Measurements from ENCODE around the gene TXNRD1.

TXNRD1 gene

GRCh38 chr12:104313568-104314241, 98.1 kb downstream of the TXNRD1 start:
- H3K36me3 ChIP-seq = peaks cover 95 to 100% (median 99%) of the 10 kb centered on the region in 11 experiments
- no peak overlapping the region for H3K9ac ChIP-seq
- no peak overlapping the region for H3K27ac ChIP-seq

GRCh38 chr12:104314242-104314614, 98.6 kb downstream of the TXNRD1 start:
- peak overlapping the region in 1 of 11 experiments; percentile 42; a peak in 2 of 22 replicates for H3K4me2 ChIP-seq
- H3K27me3 ChIP-seq = no peaks in the 10 kb centered on the region
- no peak overlapping the region for H3K4me3 ChIP-seq
- no peaks in the 10 kb centered on the region for H3K9me3 ChIP-seq (replicated peaks in 1 of 11)
- no peak for TF ChIP-seq Cebpa-rat (IDR thresholded peaks at IDR 0.05)
- peaks cover 11 to 100% (median 58%) of the 10 kb centered on the region in 11 experiments; a peak in 20 of 22 replicates for H4K20me1 ChIP-seq
- peaks cover 0 to 8% (median 0%) of the 10 kb centered on the region in 10 experiments; a peak in 6 of 20 replicates for H3K4me1 ChIP-seq
- H3K36me3 ChIP-seq = peaks cover 97 to 100% (median 99%) of the 10 kb centered on the region in 11 experiments
- no peak overlapping the region for H3K27ac ChIP-seq
- H3K9ac ChIP-seq = no peak overlapping the region

More at GRCh38 chr12:104313568-104314241, 98.1 kb downstream of the TXNRD1 start:
- no peaks in the 10 kb centered on the region for H3K27me3 ChIP-seq
- H4K20me1 ChIP-seq = peaks cover 17 to 100% (median 64%) of the 10 kb centered on the region in 11 experiments; a peak in 20 of 22 replicates
- TF ChIP-seq Cebpa-rat (IDR thresholded peaks at IDR 0.05) = no peak
- no peaks in the 10 kb centered on the region for H3K9me3 ChIP-seq (replicated peaks in 1 of 11)
- H3K4me1 ChIP-seq = peaks cover 0 to 8% (median 0%) of the 10 kb centered on the region in 10 experiments; a peak in 6 of 20 replicates
- no peak overlapping the region for H3K4me3 ChIP-seq
- H3K4me2 ChIP-seq = peak overlapping the region in 1 of 11 experiments; percentile 42; a peak in 2 of 22 replicates

GRCh38 chr12:104315326-104316224, 100.0 kb downstream of the TXNRD1 start:
- Histone ChIP-seq H3K27ac (no peak overlapping the region), H3K4me2 (no peak overlapping the region), H3K36me3 (peaks cover 99 to 100% (median 100%) of the 10 kb centered on the region in 11 experiments)

GRCh38 chr12:104316936-104317335, 101.4 kb downstream of the TXNRD1 start:
- H3K9ac ChIP-seq = no peak overlapping the region
- H4K20me1 ChIP-seq = peaks cover 0 to 98% (median 43%) of the 10 kb centered on the region in 11 experiments; a peak in 17 of 22 replicates
- H3K4me2 ChIP-seq = no peak overlapping the region
- no peaks in the 10 kb centered on the region for H3K27me3 ChIP-seq
- peaks cover 100% of the 10 kb centered on the region in 11 experiments for H3K36me3 ChIP-seq
- no peak overlapping the region for H3K4me3 ChIP-seq
- peaks cover 0 to 8% (median 0%) of the 10 kb centered on the region in 10 experiments; a peak in 6 of 20 replicates for H3K4me1 ChIP-seq
- TF ChIP-seq Cebpa-rat (IDR thresholded peaks at IDR 0.05) = no peak
- no peaks in the 10 kb centered on the region; a peak in 1 of 22 replicates for H3K9me3 ChIP-seq (replicated peaks in 1 of 11)
- H3K27ac ChIP-seq = no peak overlapping the region

More at GRCh38 chr12:104315326-104316224, 100.0 kb downstream of the TXNRD1 start:
- Histone ChIP-seq H4K20me1 (peaks cover 0 to 100% (median 52%) of the 10 kb centered on the region in 11 experiments; a peak in 18 of 22 replicates), H3K4me3 (no peak overlapping the region), H3K4me1 (peaks cover 0 to 8% (median 0%) of the 10 kb centered on the region in 10 experiments; a peak in 6 of 20 replicates), H3K9me3 (replicated peaks in 1 of 11) (no peaks in the 10 kb centered on the region), H3K27me3 (no peaks in the 10 kb centered on the region), H3K9ac (no peak overlapping the region)
- TF ChIP-seq Cebpa-rat (IDR thresholded peaks at IDR 0.05) = no peak

- Histone ChIP-seq H3K36me3 (peaks cover 99 to 100% (median 100%) of the 10 kb centered on the region in 11 experiments), H4K20me1 (peaks cover 0 to 95% (median 36%) of the 10 kb centered on the region in 11 experiments; a peak in 17 of 22 replicates)
- TF ChIP-seq Cebpa-rat (IDR thresholded peaks at IDR 0.05) = no peak
Measured at GRCh38 chr12:104317538-104318210, 102.1 kb downstream of the TXNRD1 start.

GRCh38 chr12:104319028-104319427, 103.4 kb downstream of the TXNRD1 start:
- no peak overlapping the region for H3K27ac ChIP-seq
- TF ChIP-seq Cebpa-rat (IDR thresholded peaks at IDR 0.05) = no peak
- peaks cover 89 to 92% (median 91%) of the 10 kb centered on the region in 11 experiments for H3K36me3 ChIP-seq
- H3K4me3 ChIP-seq = no peak overlapping the region
- H3K9ac ChIP-seq = no peak overlapping the region
- H3K4me2 ChIP-seq = no peak overlapping the region
- H4K20me1 ChIP-seq = peaks cover 0 to 81% (median 36%) of the 10 kb centered on the region in 11 experiments; a peak in 17 of 22 replicates
- peaks cover 0 to 3% (median 0%) of the 10 kb centered on the region in 11 experiments; a peak in 2 of 22 replicates for H3K9me3 ChIP-seq (replicated peaks in 1 of 11)
- H3K27me3 ChIP-seq = no peaks in the 10 kb centered on the region
- H3K4me1 ChIP-seq = peaks cover 0 to 4% (median 0%) of the 10 kb centered on the region in 10 experiments; a peak in 6 of 20 replicates

More at GRCh38 chr12:104317538-104318210, 102.1 kb downstream of the TXNRD1 start:
- H3K4me2 ChIP-seq = no peak overlapping the region
- no peak overlapping the region for H3K27ac ChIP-seq
- H3K9ac ChIP-seq = no peak overlapping the region
- H3K9me3 ChIP-seq (replicated peaks in 1 of 11) = peaks cover 0 to 3% (median 0%) of the 10 kb centered on the region in 11 experiments; a peak in 2 of 22 replicates
- H3K27me3 ChIP-seq = no peaks in the 10 kb centered on the region
- peaks cover 0 to 8% (median 0%) of the 10 kb centered on the region in 10 experiments; a peak in 6 of 20 replicates for H3K4me1 ChIP-seq
- no peak overlapping the region for H3K4me3 ChIP-seq

- Histone ChIP-seq H3K4me3 (no peak overlapping the region), H3K27me3 (no peaks in the 10 kb centered on the region), H4K20me1 (peaks cover 0 to 79% (median 28%) of the 10 kb centered on the region in 11 experiments; a peak in 15 of 22 replicates), H3K27ac (no peak overlapping the region), H3K9me3 (replicated peaks in 1 of 11) (peaks cover 0 to 3% (median 0%) of the 10 kb centered on the region in 11 experiments; a peak in 2 of 22 replicates), H3K4me2 (no peak overlapping the region), H3K4me1 (no peaks in the 10 kb centered on the region), H3K9ac (no peak overlapping the region), H3K36me3 (peaks cover 89 to 92% (median 91%) of the 10 kb centered on the region in 11 experiments)
- TF ChIP-seq Cebpa-rat (IDR thresholded peaks at IDR 0.05) = no peak
Measured at GRCh38 chr12:104319918-104320626, 104.5 kb downstream of the TXNRD1 start.

GRCh38 chr12:104320627-104321024, 105.0 kb downstream of the TXNRD1 start:
- Histone ChIP-seq H3K36me3 (peaks cover 89 to 92% (median 91%) of the 10 kb centered on the region in 11 experiments), H3K27ac (no peak overlapping the region), H3K4me3 (no peak overlapping the region), H3K27me3 (no peaks in the 10 kb centered on the region), H3K4me2 (no peak overlapping the region), H3K4me1 (no peaks in the 10 kb centered on the region), H4K20me1 (peaks cover 0 to 74% (median 24%) of the 10 kb centered on the region in 11 experiments; a peak in 15 of 22 replicates), H3K9ac (no peak overlapping the region), H3K9me3 (replicated peaks in 1 of 11) (peaks cover 0 to 3% (median 0%) of the 10 kb centered on the region in 11 experiments; a peak in 2 of 22 replicates)
- TF ChIP-seq Cebpa-rat (IDR thresholded peaks at IDR 0.05) = no peak
